ENCODE results near the gene LRRC26.

LRRC26 gene, protein sequence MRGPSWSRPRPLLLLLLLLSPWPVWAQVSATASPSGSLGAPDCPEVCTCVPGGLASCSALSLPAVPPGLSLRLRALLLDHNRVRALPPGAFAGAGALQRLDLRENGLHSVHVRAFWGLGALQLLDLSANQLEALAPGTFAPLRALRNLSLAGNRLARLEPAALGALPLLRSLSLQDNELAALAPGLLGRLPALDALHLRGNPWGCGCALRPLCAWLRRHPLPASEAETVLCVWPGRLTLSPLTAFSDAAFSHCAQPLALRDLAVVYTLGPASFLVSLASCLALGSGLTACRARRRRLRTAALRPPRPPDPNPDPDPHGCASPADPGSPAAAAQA

DNA sequence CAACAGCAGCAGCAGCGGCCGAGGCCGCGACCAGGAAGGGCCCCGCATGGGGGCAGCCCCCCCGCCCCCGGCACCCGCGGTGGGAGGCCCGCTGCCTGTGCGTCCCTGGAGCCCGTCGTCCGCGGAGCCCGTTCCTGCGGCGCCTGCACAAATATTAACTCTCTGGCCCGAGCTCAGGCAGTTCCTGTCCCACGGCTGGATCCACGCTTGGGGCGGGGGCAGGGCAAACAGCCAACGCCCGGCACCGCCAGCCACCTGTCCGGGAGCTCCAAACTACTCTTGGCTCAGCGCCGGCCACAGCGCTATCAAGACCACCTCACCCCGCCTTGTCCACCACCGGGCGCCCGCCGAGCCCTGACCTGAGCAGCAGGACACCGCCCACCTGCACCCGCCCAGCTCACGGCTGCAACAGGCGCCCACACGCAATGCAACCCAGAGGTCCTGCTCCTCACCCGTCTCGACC is at the start of gene LRRC26:
TSS of gene LRRC26 (minus strand) at position 156 of the 463 bp plus-strand sequence. CDS start at position 48, 108 bp downstream.
- DNase-seq: no peak
- TF ChIP-seq GATA1 (IDR thresholded peaks at IDR 0.05; ENCODE audit: low read depth, low read length) (no peak), POLR2A (IDR thresholded peaks at IDR 0.05; ENCODE audit: low read length) (no peak)

DNA sequence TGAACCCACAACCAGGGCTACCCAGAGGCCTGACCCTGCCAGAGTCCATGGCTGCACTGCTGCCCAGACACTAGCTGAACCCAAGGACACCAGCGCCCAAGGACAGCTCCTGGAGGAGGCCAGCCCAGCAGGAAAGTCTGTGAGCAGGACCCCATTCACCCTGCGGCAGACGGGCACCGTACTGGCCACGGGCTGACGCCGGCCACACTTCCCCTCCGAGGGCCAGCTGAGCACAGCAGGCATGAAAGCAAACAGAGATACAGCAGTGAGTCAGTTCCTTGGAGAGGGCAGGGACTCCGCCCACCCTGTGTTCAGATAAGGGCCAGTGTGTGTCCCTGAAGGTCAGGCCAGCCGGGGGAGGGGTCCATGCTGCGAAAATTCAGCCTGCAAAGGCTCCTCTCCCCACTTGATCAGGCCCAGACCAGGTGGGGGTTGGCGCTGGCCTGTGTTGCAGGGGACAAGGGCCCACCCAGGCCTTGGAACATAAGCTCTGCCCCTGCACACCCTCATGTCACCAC is 49.0 kb upstream of the LRRC26 start:
- TF ChIP-seq POLR2A (IDR thresholded peaks at IDR 0.05; ENCODE audit: low read length) (peak; percentile 48), GATA1 (IDR thresholded peaks at IDR 0.05; ENCODE audit: low read depth, low read length) (peak; percentile 32)
- peak; percentile 88 to 89 for DNase-seq

DNA sequence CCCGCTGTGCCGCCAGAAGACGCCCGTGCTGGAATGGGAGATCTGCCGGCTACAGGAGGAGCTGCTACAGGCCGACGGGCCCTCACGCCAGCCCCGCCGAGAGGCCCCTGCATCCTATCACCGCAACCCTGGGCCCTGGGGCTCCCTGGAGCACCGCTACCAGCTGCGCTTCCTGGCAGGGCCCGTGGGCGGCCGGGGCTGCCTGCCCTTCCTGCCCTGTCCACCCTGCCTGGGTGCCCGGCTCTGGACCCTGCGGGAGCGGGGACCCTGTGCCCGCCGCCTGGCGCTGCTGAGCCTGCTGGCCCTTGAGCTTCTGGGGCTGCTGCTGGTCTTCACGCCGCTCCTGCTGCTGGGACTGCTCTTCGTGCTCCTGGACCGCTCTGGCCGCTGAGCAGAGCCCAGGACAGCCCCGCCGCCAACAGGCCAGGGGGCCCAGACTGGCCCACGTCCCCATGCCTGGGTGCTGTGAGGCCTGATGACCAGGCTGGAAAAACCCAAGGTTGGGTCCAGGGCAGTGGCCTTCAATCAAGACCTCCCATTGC is 48.4 kb upstream of the LRRC26 start:
- TF ChIP-seq GATA1 (IDR thresholded peaks at IDR 0.05; ENCODE audit: low read depth, low read length) (no peak), POLR2A (IDR thresholded peaks at IDR 0.05; ENCODE audit: low read length) (no peak)
- DNase-seq: no peak

DNA sequence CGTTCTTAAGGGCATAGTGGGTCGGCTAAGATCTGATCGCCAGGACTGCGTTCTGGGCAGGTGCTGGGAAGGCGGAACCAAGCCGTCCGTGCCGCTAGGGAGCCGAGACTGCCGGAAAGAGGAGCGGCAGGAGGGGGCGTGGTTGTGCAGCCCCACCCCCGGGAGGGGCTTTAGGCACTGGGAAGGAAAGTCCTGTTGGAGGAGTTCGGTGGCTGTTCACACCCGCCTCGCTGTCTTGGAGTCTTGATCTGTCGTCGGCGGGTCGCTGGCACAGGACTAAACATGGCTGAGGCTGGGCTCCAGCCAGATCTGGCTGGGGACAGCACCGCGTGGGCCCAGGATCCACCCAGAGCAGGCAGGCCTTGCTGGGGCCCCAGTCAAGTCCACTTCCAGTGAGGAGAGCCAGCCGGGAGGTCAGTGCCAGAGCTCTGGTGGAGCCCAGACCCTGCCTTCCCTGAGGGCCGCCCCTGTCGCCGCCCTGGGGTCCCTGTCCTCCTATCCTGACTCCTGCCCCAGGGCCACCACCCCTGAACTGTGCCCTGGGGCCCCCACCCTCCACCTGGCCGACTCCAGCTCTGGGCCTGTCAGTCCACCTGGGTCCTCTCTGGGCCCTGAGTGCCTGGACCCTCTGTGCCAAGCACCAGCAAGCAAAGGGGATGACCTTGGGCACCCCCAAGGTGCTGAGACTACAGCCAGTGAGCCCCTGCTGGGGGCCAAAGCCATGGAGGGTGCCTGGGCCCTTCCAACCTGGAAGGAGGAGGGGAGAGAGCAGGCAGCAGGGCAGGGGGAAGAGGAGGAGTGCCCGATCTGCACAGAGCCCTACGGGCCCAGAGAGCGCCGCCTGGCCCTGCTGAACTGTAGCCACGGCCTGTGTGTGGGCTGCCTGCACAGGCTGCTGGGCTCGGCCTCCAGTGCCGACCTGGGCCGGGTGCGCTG is 47.7 kb upstream of the LRRC26 start:
- TF ChIP-seq GATA1 (IDR thresholded peaks at IDR 0.05; ENCODE audit: low read depth, low read length): no peak
- TF ChIP-seq POLR2A (IDR thresholded peaks at IDR 0.05; ENCODE audit: low read length): no peak
- no peak for DNase-seq

DNA sequence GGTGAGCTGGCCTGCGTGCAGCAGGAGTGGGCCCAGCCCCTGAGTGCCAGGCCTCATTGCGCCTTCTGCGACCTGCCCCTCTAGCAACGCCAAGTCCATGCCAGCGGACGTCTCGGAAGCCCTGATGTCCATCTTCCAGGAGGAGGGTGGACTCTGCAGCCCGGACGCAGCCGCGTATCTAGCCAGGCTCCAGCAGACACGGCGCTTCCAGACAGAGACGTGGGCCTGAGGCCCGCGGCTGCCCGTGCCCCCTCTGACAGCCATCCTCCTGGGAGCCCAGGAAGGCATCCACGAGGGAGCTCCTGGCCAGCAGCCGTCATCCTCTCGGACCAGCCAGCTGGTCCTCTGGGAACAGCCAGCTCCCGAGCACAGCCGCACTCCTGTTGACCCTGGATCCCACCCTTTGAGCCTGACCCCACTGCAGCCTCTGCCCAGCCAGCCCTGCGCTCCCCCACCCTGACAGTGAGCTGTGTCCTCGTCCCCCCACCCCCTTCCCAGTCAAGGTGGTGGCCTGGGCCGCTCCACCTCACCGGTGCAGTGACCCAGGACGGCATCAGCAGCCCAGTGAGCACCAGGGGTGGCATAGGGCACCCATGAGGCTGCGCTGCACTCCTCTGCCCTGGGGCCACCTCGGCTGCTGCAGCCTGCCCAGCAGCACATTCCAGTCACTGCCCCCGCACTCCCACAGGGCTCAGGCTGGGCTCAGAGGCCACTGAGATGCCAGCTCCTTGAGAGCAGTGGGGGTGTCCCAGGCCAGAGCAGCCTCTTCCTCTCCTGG is 46.5 kb upstream of the LRRC26 start:
- TF ChIP-seq GATA1 (IDR thresholded peaks at IDR 0.05; ENCODE audit: low read depth, low read length): no peak
- TF ChIP-seq POLR2A (IDR thresholded peaks at IDR 0.05; ENCODE audit: low read length): no peak

DNA sequence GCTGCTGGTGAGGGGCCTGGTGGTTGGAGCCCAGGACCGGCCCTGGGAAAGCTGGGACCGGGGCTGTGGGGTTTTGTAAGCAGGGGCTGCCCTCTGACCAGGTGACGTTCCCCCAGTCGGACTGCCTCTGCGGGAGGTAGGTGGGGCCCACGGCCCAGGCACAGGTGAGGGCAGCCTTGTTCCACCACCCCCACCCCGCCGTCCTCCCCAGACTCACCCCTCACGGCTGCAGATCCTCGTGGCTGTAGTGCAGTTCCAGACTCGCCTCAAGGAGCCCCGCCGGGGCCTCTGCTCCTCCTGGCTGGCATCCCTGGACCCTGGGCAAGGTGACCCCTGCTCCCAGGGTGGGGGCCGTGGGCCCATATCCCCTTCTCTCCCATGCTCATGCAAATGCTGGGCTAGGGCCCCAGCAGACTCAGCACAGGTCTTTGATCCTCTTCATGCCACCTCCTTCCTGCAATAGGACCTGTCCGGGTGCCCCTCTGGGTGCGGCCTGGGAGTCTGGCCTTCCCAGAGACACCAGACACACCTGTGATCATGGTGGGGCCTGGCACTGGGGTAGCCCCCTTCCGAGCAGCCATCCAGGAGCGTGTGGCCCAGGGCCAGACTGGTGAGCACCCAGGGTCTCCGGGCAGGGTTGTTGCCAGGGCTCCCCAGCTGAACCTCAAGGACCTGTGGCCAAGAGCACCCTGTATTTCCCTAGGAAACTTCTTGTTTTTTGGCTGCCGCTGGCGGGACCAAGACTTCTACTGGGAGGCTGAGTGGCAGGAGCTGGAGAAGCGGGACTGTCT is 45.5 kb upstream of the LRRC26 start:
- no peak for DNase-seq
- TF ChIP-seq POLR2A (IDR thresholded peaks at IDR 0.05; ENCODE audit: low read length) (no peak), GATA1 (IDR thresholded peaks at IDR 0.05; ENCODE audit: low read depth, low read length) (no peak)

More for the DNA sequence above, 46.5 kb upstream of the LRRC26 start:
- DNase-seq: no peak

DNA sequence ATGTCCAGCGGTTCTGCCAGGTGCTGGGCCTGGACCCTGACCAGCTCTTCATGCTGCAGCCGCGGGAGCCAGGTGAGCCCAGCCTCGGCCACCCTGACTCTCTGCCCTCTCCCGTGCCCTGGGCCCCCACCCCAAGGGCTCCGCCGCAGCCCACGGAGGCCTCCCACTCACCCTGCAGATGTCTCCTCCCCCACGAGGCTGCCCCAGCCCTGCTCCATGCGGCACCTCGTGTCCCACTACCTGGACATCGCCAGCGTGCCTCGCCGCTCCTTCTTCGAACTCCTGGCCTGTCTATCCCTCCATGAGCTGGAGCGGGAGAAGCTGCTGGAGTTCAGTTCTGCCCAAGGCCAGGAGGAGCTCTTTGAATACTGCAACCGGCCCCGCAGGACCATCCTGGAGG is 44.8 kb upstream of the LRRC26 start:
- TF ChIP-seq GATA1 (IDR thresholded peaks at IDR 0.05; ENCODE audit: low read depth, low read length) (no peak), POLR2A (IDR thresholded peaks at IDR 0.05; ENCODE audit: low read length) (no peak)

DNA sequence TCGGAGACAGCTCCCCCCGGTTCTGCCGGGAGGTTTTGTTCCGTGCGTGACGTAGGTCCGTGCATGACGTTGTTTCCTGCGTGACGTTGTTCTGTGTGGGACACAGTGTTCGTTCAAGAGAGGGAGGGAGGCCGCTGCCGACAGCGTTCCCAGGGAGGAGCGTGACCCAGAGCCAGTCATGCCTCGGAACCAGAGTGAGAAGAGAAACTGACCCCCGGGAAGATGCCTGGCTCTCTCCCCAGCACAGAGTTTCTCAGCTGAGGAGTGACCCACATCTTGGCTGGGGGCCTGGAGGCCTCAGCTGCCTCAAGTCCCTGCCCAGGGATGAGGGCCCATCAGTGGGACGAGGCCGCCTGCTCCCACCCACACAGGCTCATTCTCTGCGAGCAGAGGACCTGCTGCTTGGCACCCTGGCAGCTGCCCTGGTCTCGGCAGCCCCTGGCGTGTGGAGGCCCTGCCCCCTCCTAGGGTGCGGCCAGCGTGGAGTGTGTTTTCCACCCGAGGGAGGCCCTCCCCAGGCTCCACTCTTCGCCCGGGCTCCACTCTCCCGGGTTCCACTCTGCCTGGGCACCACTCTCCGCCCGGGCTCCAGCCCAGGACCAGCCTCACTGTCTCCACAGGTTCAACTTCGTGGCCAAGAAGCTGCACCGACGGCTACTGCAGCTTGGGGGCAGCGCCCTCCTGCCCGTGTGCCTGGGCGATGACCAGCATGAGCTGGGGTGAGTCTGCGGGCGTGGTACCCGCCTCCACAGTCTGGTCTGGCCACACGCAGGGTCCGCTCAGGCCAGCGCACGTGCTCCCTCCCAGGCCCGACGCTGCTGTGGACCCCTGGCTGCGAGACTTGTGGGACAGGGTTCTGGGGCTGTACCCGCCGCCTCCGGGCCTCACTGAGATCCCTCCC is 43.6 kb upstream of the LRRC26 start:
- TF ChIP-seq GATA1 (IDR thresholded peaks at IDR 0.05; ENCODE audit: low read depth, low read length) (no peak), POLR2A (IDR thresholded peaks at IDR 0.05; ENCODE audit: low read length) (no peak)

More for the DNA sequence above, 44.8 kb upstream of the LRRC26 start:
- no peak for DNase-seq

DNA sequence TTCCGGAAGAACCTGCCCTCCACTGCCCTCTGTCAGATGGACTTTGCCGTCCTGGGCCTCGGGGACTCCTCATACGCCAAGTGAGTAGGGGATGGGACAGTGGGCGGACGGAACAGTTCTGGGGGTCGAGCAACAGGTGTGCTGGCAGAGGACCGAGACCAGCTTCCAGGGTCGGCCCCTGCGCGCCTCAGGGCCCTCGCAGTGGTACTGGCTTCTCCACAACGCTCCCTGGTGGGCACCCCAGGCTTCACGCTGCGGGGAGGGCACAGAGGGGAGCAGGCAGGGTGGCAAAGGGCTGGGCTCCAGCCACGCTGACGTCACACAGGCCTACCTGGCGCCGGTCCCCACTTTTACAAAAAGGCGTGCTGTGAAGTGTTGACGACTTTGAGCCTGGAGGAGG is 42.7 kb upstream of the LRRC26 start:
- no peak for DNase-seq

More for the DNA sequence above, 43.6 kb upstream of the LRRC26 start:
- DNase-seq: peak in 1 of 2 experiments; percentile 38

DNA sequence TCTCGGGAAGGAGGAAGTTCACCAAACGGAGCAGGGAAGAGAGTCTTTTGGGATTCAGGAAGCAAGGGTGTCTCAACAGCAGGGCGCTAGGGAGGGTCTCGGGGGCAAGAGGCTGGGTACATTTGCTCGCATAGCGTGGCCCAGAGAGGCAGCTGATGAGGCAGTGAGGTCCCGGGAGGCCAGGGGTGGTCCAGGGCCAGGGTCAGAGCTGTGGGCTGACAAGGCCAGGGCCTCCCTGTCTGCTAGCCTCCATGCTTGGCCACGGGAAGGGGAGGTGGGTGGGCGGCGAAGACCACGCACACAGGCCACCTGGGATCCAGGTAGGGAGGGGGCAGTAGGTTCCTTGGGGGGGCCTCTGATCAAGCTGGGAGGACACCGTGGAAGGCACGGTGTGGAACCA is 41.7 kb upstream of the LRRC26 start:
- TF ChIP-seq GATA1 (IDR thresholded peaks at IDR 0.05; ENCODE audit: low read depth, low read length) (no peak), POLR2A (IDR thresholded peaks at IDR 0.05; ENCODE audit: low read length) (no peak)
- no peak for DNase-seq

More for the DNA sequence above, 42.7 kb upstream of the LRRC26 start:
- TF ChIP-seq POLR2A (IDR thresholded peaks at IDR 0.05; ENCODE audit: low read length): no peak
- no peak for TF ChIP-seq GATA1 (IDR thresholded peaks at IDR 0.05; ENCODE audit: low read depth, low read length)

DNA sequence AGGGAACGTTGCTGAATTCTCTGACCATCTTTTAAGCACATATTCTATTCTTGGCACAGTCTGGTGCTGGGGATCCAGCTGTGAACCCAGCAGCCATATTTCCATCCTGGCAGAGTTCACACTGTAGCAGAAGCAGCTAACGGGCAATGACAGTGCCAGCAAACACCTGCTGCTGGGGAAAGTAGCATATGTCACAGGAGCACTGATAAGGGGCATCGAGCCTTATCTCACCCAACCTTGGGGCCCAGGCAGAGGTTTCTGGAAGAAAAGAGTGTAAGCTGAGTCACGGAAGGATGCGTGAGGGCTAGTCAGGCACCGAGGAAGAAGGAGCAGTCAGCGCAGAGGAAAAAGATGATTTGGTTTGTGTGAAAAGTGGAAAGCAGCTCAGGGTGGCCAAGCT is 36.8 kb upstream of the LRRC26 start:
- TF ChIP-seq GATA1 (IDR thresholded peaks at IDR 0.05; ENCODE audit: low read depth, low read length): no peak
- no peak for TF ChIP-seq POLR2A (IDR thresholded peaks at IDR 0.05; ENCODE audit: low read length)
- peak; percentile 64 to 80 for DNase-seq

Measured in erythroblast (primary cell).